Cerebellar nuclear complex (tissue), 1 donor: ENCODE measurements around the gene TRAF3.
"Not testable (repeated sequence)": the region's sequence is repeated elsewhere in the genome, so short reads cannot be mapped to it uniquely, and the experiment has no call there.

Experiments
- DNase-seq, 2 experiments: peaks; one replicate each; lab custom pipeline; 2025; lab: John Stamatoyannopoulos, UW

Gene TRAF3

DNA sequence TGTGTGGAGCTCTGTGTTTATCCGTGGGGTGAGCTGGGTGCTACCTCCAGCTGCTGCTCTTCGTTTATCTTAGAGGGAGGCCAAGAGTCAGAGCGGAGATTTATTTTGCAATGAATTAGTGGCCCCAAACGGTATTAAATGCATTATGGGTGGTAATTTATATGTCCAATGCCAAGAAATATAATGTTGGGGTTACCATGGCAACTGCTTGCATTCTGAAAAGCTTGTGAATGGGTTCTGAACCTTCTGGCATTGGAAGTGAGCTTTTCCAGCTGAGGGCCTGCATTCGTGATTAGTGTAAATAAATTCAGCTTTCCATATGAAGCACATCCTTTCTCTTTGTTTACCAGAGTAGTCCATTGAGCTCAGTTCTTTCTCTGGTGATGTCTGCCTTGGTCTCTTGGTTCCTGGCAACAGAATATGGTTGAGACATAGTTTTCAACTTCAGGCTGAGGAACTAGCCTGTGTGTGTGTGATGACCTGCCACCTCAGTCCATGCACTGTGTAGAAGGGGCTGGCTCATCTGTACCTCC is 51.8 kb downstream of the TRAF3 start:
- no peak for DNase-seq

DNA sequence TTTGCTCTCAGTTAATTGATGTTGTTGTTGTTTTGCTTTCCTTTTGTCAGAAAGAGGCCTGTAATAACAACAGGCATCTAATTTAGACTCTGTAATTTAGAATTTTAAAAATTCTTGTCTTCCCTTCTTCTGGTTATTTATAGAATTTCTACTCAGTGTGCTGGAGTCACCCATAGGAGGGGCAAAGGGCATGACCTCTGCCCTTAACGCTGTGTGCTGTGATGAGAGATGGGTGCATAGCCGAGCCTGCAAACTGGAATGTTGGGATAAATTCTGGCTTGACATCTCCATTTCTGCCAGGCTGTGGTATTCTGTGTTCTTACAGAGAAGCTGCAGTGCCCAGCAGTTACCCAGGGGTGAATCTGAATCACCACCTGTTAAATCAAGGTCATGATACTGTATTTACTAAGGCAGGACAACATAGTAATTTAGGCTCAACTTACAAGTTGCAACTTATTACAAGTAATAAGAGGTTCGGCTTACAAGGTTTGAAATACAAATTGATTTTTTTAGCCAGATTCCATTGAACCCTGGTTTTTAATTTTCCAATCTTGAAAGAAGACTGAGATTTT is 53.3 kb downstream of the TRAF3 start:
- DNase-seq, result no peak

DNA sequence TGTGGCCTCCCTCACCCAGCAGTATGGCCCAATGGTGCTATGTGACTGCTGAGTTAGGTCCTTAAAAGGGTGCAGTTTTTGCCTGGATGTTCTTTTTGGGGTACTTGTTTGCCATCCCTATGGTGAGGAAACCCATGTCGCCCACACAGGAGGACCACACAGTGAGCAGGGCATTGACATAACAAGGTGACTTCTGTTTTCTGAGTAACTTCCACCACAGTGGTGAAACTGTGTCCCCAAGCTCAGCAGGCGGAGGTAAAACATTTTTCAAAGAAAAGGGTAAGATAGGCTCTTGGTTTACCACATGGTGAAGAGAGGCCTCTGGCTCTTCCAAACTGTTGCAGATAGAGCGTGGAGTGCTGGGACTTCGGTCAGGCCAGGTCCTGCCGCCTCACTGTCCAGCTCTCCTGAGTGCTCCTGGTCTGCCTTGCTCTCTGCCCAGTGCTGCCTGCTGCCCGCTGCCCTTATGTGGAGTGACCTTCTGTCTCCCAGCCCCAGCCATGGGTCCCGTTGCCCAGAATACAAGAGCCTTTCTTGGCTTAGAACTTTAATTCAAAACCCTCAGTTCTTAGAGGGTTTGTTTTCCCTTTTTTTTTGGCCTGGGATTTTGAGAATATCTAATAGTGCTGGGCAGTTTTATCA is 54.0 kb downstream of the TRAF3 start:
- DNase-seq, result no peak

DNA sequence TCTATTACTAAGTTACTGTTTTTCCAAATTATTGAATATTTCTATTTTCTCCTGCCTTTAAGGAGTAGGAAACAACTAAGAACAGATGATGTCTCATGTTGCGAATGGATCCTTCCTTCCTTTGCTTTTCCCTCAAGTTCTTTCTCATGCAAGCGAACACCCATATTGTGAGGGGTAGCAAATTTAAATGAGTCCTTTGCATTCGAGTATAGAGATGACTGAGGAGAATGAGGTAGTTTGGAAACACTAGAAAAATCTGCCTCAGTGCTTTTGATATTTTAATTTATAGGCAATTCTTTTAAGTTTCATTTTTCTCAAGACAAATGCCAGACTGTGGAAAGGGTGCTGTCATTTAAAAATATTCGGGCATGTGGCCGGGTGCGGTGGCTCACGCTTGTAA is 56.1 kb downstream of the TRAF3 start:
- DNase-seq, result no peak

DNA sequence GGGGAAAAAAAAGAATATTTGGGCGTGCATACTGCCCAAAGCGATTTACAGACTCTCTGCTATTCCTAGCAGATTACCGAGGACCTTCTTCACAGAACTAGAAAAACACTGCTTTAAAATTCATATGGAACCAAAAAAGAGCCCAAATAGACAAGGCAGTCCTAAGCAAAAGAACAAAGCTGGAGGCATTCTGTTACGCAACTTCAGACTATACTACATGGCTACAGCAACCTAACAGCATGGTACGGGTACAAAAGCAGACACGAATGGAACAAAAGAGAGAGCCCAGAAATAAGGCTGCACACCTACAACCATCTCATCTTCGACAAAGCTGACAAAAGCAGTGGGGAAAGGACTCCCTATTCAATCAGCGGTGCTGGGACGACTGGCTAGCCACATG is 56.7 kb downstream of the TRAF3 start:
- no peak for DNase-seq

DNA sequence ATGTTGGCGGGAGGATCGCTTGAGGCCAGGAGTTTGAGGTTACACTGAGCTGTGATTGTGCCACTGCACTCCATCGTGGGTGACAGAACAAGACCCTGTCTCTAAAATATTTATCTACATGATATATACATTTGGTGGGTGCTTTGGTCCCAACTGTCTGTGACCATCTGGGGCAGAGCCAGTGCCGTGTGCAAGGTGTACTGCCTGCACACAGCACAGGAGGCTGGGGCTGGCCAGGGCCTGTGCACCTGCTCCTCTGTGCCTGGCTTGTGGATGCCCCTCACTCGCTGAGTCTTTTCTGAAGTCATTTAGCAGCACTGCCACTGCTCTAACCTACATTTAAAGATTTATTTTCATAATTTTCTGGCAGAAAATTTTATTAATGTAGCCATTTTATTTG is 58.7 kb downstream of the TRAF3 start:
- no peak for DNase-seq

DNA sequence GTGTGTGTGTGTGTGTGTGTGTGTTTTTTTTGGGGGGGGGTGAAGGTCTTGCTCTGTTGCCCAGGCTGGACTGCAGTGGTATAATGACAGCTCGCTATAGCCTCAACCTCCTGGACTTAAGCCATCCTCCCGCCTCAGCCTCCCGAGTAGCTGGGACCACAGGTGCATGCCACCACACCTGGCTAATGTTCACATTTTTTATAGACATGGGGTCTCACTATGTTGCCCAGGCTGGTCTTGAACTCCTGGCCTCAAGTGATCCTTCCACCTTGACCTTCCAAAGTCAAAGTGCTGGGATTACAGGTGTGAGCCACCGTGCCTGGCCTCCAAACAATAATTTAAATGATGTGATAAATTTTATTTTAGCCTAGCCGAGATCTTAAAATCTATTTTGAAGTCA is 59.9 kb downstream of the TRAF3 start:
- not testable (repeated sequence) for DNase-seq

DNA sequence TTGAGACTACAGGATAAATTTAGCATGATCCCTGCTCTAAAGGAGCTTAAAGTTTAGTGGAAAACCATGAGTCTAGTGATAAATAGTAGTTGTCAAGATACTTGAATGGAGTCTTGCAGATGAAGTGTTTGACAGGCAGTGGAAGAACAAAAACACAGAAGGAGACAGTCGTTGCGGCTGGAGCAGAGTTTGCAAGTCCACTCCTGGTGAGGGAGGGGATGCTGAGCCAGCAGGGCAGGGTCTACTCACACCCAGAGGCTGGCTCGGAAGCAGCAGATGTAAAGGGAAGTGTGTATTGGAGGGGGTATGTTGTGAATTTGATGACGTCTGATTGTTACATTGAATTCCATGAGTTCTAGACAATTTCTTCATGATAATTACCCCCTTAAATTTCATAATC is 61.3 kb downstream of the TRAF3 start:
- no peak for DNase-seq

DNA sequence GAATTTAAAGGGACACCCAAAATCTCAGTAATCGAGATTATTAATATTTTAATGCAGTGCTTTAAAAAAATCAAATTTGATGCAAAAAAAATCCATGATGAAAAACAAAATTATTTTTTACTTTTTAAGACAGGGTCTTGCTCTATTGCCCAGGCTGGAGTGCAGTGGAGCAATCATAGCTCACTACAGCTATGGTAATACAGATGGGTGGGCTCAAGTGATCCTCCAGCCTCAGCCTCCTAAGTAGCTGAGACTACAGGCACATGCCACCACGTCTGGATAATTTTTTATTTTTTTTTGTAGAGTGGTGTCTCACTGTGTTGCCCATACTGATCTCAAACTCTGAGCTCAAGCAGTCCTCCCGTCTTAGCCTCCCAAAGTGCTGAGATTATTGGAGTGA is 62.9 kb downstream of the TRAF3 start:
- no peak for DNase-seq

DNA sequence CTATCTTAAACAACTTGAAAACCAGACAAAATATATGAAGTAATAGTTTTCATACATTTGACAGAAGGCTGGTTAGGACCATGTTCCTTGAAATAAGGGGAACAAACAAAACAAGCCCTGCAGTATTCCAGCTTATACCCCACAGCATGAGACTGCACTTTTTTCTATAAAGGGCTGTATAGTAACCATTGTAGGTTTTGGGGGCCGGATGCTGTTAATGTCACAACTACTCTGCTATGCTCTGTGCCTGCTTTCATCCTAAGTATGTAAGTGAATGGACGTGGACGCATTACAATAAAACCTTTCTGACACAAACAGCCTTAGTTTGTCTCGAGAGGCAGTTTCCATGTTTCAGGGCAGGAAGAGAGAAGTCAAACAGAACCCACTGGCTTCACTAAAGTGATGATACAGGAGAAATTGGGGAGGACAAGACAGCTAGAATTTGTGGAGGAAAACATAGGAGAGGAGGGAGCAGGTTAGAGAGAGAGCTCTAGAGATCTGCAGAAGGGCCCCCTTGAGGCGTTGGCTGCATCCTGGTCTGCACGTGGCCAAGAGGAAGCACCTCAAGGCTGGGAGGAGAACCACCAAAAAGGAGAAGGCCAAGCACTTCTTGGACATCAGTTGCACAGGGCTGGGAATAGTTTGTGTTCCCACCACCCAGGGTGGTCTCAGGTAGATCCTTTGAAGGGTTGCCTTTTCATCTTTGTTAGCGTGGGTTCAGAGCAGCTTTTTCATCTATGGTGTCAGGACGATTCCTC is 63.7 kb downstream of the TRAF3 start:
- DNase-seq, result no peak

DNA sequence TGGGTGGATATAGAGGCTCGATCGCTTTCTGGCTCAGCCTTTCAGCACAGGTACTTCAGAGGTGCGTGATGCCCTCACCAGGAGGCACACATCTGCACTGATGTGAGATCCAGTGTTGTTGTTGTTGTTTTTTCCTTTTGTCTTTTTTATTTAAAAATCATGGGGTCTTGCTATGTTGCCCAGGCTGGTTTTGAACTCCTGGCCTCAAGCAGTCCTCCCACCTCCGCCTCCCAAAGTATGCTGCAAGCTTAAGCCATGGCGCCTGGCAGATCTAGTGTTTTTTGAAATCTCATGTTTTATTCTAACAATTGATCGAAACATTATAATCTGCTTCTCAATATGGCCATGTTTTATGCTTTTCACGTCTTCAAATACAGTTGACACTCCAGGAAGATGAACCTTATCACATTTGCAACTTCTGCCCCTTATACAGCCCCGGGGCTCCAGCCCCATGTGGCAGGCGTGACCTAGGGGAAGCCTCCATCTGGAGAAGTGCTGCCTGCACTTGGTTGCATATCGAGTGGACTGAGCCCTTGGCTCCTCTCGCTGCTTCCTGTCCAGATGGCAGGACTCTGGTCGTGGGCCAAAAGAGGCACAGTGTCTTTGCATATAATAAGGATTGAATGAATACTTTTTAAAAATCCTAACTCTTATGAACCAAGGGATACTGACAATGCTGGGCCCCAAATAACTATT is 71.7 kb downstream of the TRAF3 start:
- DNase-seq, result peak; percentile 62 to 75

DNA sequence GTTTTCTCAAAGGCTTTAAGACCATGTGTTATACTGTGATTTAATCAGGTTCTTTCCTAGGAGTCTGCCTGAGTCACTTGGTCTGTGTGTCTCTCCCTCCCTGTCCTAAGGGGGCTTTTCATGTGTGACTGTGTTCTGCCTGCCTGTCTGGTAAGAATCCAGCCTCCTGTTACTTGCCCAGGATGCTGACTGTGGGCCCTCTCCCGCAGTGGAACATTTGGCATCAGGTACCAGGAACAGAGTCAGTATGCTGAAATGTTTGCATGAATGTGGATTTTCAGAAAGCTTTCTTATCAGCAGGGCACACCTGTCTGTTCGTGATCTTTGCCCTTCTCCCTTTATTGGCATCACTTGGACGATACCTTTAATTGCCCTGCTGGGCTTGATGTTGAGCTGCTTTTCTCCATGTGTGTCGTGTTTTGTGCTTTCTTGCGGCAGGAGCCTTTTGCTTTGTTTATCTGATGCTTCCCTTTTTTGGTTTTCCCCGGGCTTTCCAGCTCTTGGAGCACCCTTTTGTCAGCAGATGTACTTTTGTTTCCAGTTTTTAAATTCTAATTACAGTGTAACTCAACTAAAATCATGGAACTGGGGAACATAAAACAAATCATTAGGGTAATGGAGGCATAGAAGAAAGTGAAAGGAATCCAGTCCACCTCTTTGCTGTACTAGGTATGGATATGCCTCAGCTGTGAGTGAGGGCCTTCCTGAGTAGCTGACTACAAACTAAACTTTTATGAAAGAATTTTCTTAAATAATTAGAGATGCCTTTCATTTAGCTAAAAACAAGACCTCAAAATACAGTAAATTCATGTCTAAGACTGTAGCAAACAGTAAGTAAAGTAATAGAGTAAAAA is 72.5 kb downstream of the TRAF3 start:
- DNase-seq, result peak; percentile 62 to 84

DNA sequence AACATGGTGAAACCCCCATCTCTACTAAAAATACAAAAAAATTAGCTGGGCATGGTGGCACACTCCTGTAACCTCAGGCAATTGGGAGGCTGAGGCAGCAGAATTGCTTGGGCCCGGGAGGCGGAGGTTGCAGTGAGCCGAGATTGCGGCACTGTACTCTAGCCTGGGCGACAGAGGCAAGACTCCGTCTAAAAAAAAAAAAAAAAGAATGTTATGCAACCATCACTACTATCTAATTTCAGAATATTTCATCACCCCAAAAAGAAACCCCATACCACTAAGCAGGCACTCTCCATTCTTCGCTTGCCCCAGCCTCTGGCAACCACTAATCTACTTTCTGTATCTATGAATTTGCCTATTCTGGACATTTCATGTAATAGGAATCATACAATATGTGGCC is 76.4 kb downstream of the TRAF3 start:
- no peak for DNase-seq

DNA sequence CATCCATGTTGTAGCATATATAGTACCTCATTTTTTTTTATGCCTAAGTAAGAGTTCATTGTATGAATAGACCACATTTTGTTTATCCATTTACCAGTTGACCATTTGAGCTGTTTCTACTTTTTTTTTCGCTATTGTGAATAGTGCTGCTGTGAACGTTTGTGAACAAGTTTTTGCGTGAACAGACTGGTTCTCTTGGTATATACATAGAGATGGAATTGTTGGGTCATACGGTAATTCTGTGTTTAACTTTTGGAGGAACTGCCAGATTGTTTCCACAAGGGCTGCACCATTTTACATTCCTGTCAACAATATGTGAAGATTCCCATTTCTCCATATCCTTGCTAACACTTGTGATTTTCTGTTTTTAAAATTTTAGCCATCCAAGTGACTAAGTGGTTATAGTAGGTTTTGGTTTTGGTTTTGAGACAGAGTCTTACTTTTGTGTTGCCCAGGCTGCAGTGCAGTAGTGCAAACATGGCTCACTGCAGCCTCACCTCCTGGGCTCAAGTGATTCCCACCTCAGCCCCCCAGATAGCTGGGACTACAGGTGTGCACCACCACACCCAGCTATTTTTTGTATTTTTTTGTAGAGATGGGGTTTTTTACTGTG is 76.9 kb downstream of the TRAF3 start:
- no peak for DNase-seq

DNA sequence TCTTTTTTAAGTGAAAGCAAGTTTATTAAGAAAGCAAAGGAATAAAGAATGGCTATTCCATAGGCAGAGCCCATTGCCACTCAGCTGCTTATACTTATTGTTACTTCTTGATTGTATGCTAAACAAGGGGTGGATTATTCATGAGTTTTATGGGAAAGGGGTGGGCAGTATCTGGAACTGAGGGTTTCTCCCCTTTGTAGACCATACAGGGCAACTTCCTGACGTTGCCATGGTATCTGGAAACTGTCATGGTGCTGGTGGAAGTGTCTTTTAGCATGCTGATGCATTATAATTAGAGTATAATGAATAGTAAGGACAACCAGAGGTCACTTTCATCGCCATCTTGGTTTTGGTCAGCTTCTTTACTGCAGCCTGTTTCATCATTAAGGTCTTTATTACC is 78.9 kb downstream of the TRAF3 start:
- DNase-seq, result no peak

DNA sequence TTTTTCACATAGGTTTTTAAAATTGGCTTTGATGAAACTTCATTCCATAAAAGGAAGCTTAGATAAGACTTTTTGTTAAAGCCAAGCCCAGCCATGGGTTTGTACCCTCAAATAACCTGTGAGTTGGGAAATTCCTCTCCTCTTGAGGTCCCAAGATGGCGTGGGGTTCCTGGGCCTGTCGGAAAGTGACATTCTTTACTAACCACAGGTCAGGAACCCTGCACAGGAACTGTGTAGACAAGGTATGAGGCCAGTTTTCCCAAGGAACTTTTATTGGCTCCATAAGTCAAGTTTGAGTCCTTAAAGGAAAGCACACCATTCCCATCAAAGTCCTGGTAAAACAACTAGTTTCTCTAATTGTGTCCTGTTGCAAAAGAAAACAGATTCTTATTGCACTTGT is 80.2 kb downstream of the TRAF3 start:
- DNase-seq, result no peak

DNA sequence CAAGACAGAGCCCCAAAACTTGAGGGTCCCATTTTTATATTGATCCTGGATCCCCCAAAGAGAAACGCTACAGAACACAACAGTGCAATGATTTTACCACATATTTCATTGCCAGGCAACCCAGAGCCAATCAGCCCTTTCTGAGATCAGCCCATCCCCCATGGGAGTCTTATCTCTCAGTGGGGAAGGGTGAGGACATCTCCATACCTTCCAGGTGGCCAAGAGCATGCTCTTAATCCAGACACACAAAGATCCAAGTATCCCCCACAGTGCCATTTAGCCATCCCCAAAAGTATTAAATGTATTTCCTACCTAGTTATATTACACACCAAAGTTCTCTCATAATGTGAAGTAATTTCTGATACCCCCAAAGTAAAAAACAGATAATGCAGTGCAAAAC is 82.7 kb downstream of the TRAF3 start:
- DNase-seq, result no peak

DNA sequence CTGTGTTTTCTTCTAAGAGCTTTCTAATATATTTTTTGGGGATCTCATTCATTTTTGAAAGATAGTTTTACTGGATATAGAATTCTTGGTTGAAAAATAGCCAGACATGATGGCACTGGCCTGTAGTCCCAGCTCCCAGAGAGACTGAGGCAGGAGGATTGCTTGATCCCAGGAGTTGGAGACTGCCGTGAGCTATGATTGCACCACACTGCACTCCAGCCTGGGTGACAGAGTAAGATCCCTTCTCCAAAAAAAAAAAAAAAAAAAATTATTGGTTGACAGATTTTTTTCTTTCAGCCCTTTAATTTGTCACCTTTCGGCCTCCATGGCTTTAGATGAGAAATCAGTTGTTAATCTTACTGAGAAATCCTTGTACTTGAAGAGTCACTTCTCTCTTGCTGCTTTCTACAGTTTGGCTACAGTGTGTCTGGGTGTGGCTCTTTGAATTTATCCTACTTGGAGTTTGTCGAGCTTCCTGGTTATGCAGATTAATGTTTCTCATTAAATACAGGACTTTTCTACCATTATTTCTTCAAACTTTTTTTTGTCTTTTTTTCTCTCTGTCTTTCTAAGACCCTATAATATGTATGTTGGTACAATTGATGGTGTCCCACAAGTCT is 85.0 kb downstream of the TRAF3 start:
- DNase-seq, result no peak

DNA sequence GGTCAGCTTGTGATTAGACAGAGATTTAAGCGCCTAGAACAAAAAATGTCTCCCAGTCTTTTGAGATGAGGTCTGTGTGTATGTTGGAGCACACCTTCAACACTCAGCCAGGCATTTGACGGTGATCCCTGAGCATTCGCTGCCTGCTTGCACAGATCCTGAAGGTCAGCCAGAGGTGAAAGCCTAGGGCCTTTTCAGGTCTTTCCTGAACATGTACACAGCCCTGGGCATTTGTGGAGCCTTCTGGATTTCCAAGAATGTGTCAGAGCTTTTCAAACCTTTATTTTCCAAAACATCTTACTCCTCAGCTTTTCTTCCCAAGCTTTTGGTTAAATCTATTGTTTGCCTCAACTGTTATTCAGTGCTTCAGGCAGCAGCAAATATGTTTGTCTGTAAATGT is 86.1 kb downstream of the TRAF3 start:
- DNase-seq, result no peak

DNA sequence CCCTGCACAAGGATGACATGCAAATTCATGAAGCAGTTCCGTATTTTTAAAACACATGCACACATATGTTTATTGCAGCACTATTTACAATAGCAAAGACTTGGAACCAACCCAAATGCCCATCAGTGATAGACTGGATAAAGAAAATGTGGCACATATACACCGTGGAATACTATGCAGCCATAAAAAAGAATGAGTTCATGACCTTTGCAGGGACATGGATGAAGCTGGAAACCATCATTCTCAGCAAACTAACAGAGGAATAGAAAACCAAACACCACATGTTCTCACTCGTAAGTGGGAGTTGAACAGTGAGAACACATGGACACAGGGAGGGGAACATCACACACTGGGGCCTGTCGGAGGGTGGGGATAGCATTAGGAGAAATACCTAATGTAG is 88.7 kb downstream of the TRAF3 start:
- not testable (repeated sequence) for DNase-seq
